Measurements from ENCODE around the gene DLG5.

DLG5 gene

DNA sequence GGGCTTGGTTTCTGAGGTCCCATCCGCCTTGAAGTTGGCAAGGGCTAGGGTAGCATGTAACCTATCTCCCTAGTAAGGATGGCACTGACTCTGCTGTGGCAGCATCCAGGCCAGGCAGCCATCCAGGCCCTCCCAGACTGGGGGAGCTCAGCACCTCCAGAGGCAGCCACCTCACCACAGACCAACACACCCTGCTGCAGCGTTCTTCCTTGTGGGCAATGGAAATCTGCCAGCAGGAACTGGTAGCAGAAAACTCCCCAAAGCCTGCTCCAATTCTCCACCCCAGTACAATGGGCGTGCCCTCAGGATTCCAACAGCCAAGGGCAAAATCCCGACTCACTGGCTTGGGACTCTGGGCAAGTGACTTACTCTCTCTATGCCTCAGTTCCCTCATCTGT, 27.5 kb downstream of the DLG5 start:
- H3K4me1 Mint-ChIP-seq (ENCODE audit: low read depth) = no peaks in the 10 kb centered on the region
- H3K27ac Mint-ChIP-seq = no peak overlapping the region
- H3K27me3 Mint-ChIP-seq = no peaks in the 10 kb centered on the region
- H3K4me3 Mint-ChIP-seq = no peak overlapping the region
- no peaks in the 10 kb centered on the region for H3K36me3 Mint-ChIP-seq (ENCODE audit: low read depth)
- no peak for DNase-seq
- no peaks in the 10 kb centered on the region for H3K9me3 Mint-ChIP-seq

DNA sequence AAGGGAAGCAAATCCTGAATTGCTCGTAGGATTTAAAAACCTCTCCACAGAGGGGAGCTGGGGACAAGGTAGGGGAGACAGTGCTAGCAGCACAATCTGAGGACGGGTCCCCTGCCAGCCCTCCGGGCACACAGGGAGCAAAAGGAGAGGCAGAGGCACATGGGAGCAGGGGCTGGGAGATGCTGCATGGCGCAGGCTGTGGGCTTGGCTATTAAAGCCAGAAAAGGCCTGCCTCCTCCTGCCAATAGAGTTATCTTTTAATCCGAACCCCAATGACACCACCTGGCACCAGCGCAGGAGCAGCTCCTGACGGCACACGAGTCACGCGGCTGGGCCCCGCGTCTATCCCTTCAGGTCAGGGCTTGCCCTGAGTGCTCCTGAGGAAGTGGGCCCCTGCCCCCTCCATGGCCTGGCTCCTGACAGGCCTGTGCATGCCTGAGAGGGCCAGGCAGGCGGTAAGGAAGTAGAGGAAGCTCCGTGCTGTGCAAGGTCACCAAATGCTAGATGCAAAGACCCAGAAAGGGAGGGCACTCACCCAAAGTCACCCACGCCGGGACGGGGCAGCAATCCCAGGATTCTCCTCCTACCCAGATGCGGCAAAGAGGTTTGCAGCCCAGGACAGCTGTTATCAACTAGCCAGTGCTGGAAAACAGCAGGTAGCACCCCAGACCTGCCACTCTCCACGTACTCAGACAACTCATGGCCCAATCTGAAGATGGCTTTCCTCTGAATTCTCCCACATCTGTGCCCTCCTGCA, 28.1 kb downstream of the DLG5 start:
- DNase-seq = no peak
- no peaks in the 10 kb centered on the region for H3K9me3 Mint-ChIP-seq
- H3K4me3 Mint-ChIP-seq = no peak overlapping the region
- H3K27ac Mint-ChIP-seq = no peak overlapping the region
- peaks cover 4% of the 10 kb centered on the region for H3K4me1 Mint-ChIP-seq (ENCODE audit: low read depth)
- H3K36me3 Mint-ChIP-seq (ENCODE audit: low read depth) = no peaks in the 10 kb centered on the region
- no peaks in the 10 kb centered on the region for H3K27me3 Mint-ChIP-seq

DNA sequence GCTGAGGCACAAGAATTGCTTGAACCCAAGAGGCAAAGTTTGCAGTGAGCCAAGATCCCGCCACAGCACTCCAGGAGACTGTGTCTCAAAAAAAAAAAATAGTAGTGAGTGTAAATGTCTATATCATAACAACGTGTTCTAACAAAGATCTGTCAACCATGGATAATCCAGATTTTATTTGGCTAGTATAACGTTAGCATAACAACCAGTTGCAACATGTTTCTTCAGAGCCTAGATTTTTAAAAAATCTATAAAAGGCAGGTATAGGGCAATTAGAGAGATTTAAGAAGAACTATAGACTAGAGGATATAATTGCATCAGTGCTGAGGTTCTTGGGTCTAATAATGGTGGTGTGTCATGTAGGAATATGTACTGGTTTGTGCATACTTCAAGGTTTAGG, 30.5 kb downstream of the DLG5 start:
- no peak for DNase-seq
- H3K36me3 Mint-ChIP-seq (ENCODE audit: low read depth) = no peaks in the 10 kb centered on the region
- H3K9me3 Mint-ChIP-seq = no peaks in the 10 kb centered on the region
- H3K27ac Mint-ChIP-seq = no peak overlapping the region
- peaks cover 4% of the 10 kb centered on the region for H3K4me1 Mint-ChIP-seq (ENCODE audit: low read depth)
- H3K4me3 Mint-ChIP-seq = no peak overlapping the region
- H3K27me3 Mint-ChIP-seq = no peaks in the 10 kb centered on the region

DNA sequence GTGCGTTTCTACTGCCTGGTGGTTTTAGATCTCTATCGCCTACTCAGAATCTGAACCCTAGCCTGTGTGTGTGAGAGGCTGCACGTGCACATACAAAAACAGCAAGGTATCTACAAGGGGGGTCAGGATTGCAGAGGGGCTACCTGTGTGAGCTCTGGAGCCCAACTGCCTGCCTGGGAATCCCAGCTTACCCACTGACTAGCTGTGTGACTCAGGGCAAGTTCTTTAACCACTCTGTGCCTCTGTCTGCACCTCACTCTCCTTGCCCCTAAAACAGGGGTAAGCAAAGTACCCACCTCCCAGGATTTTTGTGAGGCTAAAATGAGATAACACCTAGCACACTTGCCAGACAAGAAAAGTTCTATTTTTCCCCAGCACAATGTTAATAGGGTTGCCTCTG, 32.5 kb downstream of the DLG5 start:
- Mint-ChIP-seq H3K4me3 (no peak overlapping the region), H3K27ac (no peak overlapping the region), H3K4me1 (ENCODE audit: low read depth) (peaks cover 4% of the 10 kb centered on the region), H3K9me3 (no peaks in the 10 kb centered on the region), H3K27me3 (no peaks in the 10 kb centered on the region), H3K36me3 (ENCODE audit: low read depth) (no peaks in the 10 kb centered on the region)
- DNase-seq = no peak

DNA sequence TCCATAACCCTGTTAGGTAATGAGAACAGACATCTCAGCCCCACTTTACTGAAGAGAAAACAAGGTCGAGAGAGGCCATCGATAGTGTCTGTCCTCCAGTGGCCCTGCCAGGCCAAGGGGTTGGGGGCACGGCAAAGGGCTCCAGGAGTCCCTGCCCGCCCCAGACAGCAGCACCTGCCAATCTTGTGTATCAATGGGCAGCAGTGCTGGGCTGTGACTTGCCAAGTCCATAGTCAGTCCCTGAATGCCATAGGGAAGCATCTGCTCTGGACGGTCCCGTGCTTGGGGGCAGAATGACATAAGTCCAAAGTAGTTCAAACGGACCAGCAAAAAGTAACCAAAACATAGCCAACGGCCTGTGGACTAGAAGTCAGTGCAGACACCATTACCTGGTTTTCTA, 33.2 kb downstream of the DLG5 start:
- H3K4me1 Mint-ChIP-seq (ENCODE audit: low read depth) = peaks cover 4% of the 10 kb centered on the region
- H3K36me3 Mint-ChIP-seq (ENCODE audit: low read depth) = no peaks in the 10 kb centered on the region
- no peaks in the 10 kb centered on the region for H3K27me3 Mint-ChIP-seq
- no peak for DNase-seq
- H3K27ac Mint-ChIP-seq = no peak overlapping the region
- no peaks in the 10 kb centered on the region for H3K9me3 Mint-ChIP-seq
- H3K4me3 Mint-ChIP-seq = no peak overlapping the region

DNA sequence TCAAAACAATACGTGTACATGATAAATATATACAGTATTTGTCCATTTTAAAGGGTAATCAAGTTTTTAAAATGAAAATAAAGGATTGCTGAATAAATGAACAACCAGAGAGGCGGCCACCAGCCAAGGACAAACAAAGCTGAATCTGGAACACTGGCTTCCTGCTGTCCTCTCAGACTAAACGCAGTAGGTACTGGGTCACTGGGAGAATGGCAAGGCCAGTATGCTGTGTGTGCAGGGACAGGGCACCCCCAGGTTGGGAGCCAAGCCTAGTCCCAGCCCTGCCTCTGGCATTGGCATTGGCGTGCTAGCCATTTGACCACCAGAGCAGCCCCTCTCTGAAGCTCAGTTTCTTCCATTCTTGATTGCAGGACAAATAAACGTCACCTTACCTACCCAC, 33.8 kb downstream of the DLG5 start:
- Mint-ChIP-seq H3K36me3 (ENCODE audit: low read depth) (no peaks in the 10 kb centered on the region), H3K9me3 (no peaks in the 10 kb centered on the region), H3K4me3 (no peak overlapping the region), H3K27me3 (no peaks in the 10 kb centered on the region), H3K4me1 (ENCODE audit: low read depth) (peaks cover 7% of the 10 kb centered on the region), H3K27ac (no peak overlapping the region)
- no peak for DNase-seq

DNA sequence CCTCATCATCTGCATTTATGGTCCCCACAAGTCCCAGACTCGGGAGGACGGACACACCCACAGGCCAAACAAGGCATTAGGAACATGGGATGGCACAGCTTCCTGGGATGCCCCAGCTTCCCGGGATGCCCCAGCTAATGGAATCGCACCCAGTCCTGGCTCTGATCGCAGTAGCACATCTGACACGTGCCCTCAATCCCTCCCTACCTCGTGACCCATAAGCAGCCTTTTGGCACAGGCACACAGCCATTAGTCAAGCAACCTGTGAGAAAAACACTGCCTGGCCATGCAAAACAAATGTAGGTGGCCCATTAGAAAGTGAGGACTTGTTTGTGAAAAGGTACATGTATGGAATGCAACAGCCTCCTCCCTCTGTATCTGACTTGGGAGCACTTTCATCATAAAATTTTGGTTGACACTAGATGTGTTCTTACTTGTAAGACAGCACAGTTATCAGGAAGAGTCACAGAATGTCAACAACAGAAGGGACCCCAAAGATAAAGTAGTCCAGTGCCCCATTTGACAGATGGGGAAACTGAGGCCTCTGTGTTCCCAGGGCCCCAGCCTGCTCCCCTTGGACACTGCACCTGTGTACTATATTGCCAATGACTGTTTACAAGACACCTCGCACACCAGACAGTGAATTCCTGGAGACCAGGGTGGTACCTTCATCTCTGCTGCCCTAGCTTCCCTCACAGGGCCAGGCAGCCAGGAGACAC, 34.4 kb downstream of the DLG5 start:
- Mint-ChIP-seq H3K4me3 (no peak overlapping the region), H3K36me3 (ENCODE audit: low read depth) (no peaks in the 10 kb centered on the region), H3K9me3 (no peaks in the 10 kb centered on the region), H3K27ac (no peak overlapping the region), H3K27me3 (no peaks in the 10 kb centered on the region), H3K4me1 (ENCODE audit: low read depth) (peaks cover 7% of the 10 kb centered on the region)
- no peak for DNase-seq

DNA sequence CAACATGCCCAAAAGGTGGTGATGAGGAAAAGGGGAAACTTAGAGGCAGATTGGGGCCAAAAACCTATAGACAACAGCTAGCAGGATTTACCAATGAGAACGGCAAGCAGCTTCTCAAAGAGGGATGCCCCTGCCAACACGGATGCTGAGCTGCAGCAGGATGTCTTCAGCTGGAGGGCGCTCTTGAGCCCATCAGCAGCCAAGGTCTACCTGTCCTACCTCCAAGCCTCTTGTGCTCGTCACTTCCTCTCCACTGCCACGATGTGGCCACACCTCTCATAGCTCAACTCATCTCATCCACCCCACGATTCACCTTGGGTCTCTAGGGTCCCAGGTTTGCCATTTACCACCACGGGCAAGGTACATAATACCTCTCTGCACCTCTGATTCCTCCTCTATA, 36.5 kb downstream of the DLG5 start:
- H3K9me3 Mint-ChIP-seq = no peaks in the 10 kb centered on the region
- H3K4me1 Mint-ChIP-seq (ENCODE audit: low read depth) = peaks cover 7% of the 10 kb centered on the region
- no peak overlapping the region for H3K4me3 Mint-ChIP-seq
- H3K27ac Mint-ChIP-seq = no peak overlapping the region
- H3K36me3 Mint-ChIP-seq (ENCODE audit: low read depth) = no peaks in the 10 kb centered on the region
- H3K27me3 Mint-ChIP-seq = no peaks in the 10 kb centered on the region
- no peak for DNase-seq

DNA sequence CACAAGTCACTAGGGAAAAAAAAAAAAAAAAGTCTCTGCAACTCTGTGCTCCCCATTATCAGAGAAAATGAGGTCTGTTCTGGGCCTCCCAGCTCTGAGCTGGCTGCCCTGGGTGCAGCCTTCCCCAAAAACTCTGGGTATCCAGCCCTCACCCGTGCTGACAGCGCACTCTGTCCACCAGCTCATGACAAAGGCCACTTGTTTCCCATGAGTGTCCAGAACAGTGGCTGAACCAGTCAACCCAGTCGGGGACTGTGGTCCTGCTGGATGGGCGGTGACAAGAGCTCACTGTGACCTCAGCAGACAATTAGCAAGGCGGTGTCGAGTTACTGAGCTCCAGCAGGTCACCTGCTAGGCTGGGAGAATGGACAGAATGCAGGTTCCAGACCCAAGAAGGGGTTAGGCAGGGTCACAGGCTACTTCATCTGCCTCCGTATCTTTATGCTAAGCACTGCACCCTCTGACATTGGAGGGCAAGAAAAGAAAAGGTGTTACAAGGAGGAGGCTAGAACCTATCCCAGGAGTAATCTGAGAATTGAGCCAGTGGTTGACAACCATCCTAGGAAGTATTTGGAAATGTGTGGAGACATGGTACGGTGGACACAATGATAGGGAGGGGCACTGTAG, 37.2 kb downstream of the DLG5 start:
- Mint-ChIP-seq H3K4me1 (ENCODE audit: low read depth) (peaks cover 7% of the 10 kb centered on the region), H3K9me3 (no peaks in the 10 kb centered on the region)

DNA sequence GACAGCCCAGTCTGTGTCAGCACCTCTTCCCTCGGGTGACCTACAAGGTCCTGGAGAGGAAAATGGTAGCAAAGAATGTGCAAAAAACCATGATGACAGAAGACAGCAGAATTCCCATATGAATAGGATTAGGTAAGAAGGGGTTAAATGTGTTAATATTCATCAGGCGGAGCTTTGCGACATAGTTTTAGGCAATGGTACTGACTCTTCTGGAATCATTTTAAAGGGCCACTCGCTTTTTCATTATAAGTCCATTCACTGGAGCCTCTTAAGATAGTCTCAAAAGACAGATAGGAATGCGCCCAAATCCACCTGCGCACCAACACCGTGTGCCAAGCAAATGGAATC, 38.2 kb downstream of the DLG5 start:
- Mint-ChIP-seq H3K4me1 (ENCODE audit: low read depth) (peaks cover 4% of the 10 kb centered on the region), H3K27ac (no peak overlapping the region), H3K9me3 (no peaks in the 10 kb centered on the region), H3K4me3 (no peak overlapping the region), H3K36me3 (ENCODE audit: low read depth) (no peaks in the 10 kb centered on the region), H3K27me3 (no peaks in the 10 kb centered on the region)
- DNase-seq = no peak

More for the DNA sequence above, 37.2 kb downstream of the DLG5 start:
- Mint-ChIP-seq H3K27me3 (no peaks in the 10 kb centered on the region), H3K36me3 (ENCODE audit: low read depth) (no peaks in the 10 kb centered on the region), H3K27ac (no peak overlapping the region), H3K4me3 (no peak overlapping the region)
- no peak for DNase-seq

DNA sequence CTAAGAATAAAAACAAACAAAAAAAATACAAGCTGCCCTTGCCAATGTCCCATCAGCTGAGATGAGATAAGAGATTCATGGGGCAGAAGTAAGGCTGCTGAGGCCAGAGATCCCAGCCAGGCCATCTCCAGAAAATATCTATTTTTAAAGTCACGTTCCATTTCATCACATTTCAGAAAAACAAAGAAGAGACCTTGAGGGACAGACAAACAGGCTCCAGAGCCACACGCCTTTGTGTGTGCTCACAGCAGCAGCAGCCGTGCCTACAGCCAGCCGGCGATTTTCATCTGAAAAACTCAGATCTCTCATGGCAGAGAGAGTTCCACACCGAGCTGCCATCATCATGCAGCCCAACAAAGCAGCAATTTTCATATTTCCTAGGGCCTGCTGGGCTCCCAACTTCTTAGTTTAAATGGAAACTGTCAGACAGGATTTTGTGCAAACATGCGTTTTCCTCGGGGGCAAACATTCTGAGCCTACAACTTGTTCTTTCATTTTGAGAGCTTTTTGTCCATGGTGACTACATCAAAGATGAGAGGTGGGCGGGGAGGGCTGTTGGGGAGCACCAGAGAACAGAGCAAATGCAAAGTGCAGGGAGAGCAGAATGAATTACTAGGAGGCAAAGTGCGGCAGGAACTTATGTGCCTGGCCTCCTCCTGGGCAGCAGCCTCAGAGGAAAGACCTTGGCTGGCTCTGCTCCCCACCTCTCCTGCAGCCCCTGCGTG, 38.8 kb downstream of the DLG5 start:
- no peak for DNase-seq
- Mint-ChIP-seq H3K27me3 (no peaks in the 10 kb centered on the region), H3K4me1 (ENCODE audit: low read depth) (peaks cover 4% of the 10 kb centered on the region), H3K4me3 (no peak overlapping the region), H3K36me3 (ENCODE audit: low read depth) (no peaks in the 10 kb centered on the region), H3K9me3 (no peaks in the 10 kb centered on the region), H3K27ac (no peak overlapping the region)

DNA sequence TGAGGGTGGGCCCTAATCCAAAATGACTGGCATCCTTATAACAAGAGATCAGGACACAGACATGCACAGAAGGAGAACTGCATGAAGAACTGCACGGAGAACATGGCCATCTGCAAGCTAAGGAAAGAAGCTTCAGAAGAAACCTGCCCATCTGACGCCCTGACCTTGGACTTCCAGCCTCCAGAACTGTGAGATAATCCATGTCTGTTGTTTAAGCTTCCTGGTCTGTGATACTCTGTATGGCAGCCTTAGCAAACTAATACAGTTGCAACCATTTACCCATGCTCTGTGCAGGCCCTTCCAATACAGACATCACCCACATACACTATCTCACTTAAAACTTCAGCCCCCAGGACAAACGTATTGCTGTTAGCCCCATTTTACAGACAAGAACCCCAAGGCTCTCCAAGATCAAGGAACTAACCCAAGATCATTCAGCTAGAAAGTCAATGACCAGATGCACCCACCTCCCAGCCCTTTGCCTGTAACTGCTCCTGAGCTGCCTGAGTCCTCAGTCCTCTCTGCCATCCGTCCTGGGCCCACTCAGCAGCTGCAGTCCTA, 39.7 kb downstream of the DLG5 start:
- Mint-ChIP-seq H3K27ac (no peak overlapping the region), H3K36me3 (ENCODE audit: low read depth) (no peaks in the 10 kb centered on the region), H3K9me3 (no peaks in the 10 kb centered on the region), H3K4me1 (ENCODE audit: low read depth) (peaks cover 4% of the 10 kb centered on the region), H3K27me3 (no peaks in the 10 kb centered on the region), H3K4me3 (no peak overlapping the region)
- no peak for DNase-seq

DNA sequence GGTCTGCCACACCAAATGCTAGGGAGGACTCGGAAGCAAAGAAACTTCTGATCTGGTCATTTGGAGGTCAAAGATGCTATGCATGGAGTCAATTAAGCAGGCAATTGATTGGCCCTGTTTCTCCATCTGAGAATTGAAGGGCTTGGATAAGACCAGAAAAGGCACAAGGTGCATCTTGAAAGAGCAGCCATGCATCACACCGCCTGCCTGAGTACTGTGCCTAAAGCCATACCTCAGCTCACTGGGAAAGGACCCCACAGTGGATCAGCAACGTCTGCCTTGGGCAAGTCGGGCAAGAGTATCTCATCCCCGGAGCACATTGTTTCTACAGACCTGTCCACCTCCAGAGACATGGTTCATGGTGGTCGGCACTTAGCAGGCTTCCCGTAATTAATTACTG, 42.4 kb downstream of the DLG5 start:
- Mint-ChIP-seq H3K27ac (no peak overlapping the region), H3K4me3 (no peak overlapping the region)

DNA sequence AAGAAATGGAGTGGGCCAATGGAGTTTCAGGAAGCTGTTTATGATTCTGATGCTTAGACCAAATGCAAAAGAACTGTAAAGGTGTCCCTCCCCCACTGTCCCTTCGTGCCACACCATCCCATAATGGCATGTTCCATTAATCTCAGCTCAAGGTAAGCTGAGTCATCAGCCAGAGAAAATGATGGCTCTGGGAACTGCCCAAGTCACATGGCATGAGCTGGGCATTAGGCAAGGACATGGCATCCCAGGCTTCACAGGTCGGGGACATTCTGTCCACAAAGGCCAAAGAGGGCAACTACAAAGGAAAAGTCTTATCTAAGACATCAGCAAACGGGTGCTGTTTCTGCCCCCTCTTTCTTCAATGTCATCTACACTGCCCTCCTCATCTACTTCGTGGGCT, 44.9 kb downstream of the DLG5 start:
- H3K36me3 Mint-ChIP-seq (ENCODE audit: low read depth) = no peaks in the 10 kb centered on the region
- H3K27me3 Mint-ChIP-seq = peaks cover 9% of the 10 kb centered on the region
- no peak overlapping the region for H3K27ac Mint-ChIP-seq
- no peaks in the 10 kb centered on the region for H3K9me3 Mint-ChIP-seq
- H3K4me1 Mint-ChIP-seq (ENCODE audit: low read depth) = peaks cover 11% of the 10 kb centered on the region
- DNase-seq = no peak
- H3K4me3 Mint-ChIP-seq = no peak overlapping the region

More for the DNA sequence above, 42.4 kb downstream of the DLG5 start:
- H3K9me3 Mint-ChIP-seq = no peaks in the 10 kb centered on the region
- no peak for DNase-seq
- H3K36me3 Mint-ChIP-seq (ENCODE audit: low read depth) = no peaks in the 10 kb centered on the region
- peaks cover 4% of the 10 kb centered on the region for H3K4me1 Mint-ChIP-seq (ENCODE audit: low read depth)
- no peaks in the 10 kb centered on the region for H3K27me3 Mint-ChIP-seq

Data from activated T-cell treated with anti-CD3 and anti-CD28 coated beads, Interleukin-2, amount 50 U/mL, for 24 hours (primary cell).